H9 (cell line): ENCODE data around the gene NANOS3. TPM values are rescaled to one million over a fixed set of nuclear protein-coding genes. Genes with fewer than 3 reads are reported as not detected.

ENCODE experiments used
- DNase-seq: peaks from one replicate; pipeline ENCODE4 v3.0.0-alpha.2; 2017
- H2AFZ ChIP-seq: one replicate; pipeline ENCODE4 v1.6.1; 2013; ENCODE audit warnings: mild to moderate bottlenecking, low read length, control low read depth, moderate library complexity
- H2AK5ac ChIP-seq: 2 replicates; pipeline ENCODE4 v1.6.1; 2013; ENCODE audit warnings: low read length, control low read depth, mixed read lengths; ENCODE audit not compliant: insufficient read length
- H2BK120ac ChIP-seq: one replicate; pipeline ENCODE4 v1.6.1; 2013; ENCODE audit warnings: low read depth, mild to moderate bottlenecking, low read length, control low read depth, inconsistent platforms; ENCODE audit not compliant: poor library complexity, severe bottlenecking
- H2BK12ac ChIP-seq: 2 replicates; pipeline ENCODE4 v1.6.1; 2013; ENCODE audit warnings: low read length, control low read depth, mixed read lengths, low read depth; ENCODE audit not compliant: insufficient read length
- H2BK15ac ChIP-seq: 2 replicates; pipeline ENCODE4 v1.6.1; 2013; ENCODE audit warnings: low read depth, low read length, control low read depth
- H2BK20ac ChIP-seq: one replicate; pipeline ENCODE4 v1.6.1; 2013; ENCODE audit warnings: low read depth, mild to moderate bottlenecking, low read length, control low read depth, inconsistent platforms; ENCODE audit not compliant: poor library complexity, severe bottlenecking
- H2BK5ac ChIP-seq: 2 replicates; pipeline ENCODE4 v1.6.1; 2013; ENCODE audit warnings: low read length, control low read depth, mixed read lengths; ENCODE audit not compliant: insufficient read length
- H3K14ac ChIP-seq: 2 replicates; pipeline ENCODE4 v1.6.1; 2013; ENCODE audit warnings: low read length, control low read depth; ENCODE audit not compliant: insufficient read depth
- H3K18ac ChIP-seq: 2 replicates; pipeline ENCODE4 v1.6.1; 2013; ENCODE audit warnings: low read depth, mild to moderate bottlenecking, mixed read lengths, low read length, control low read depth; ENCODE audit not compliant: insufficient read length
- H3K23ac ChIP-seq: 2 replicates; pipeline ENCODE4 v1.6.1; 2013; ENCODE audit warnings: low read length, control low read depth, mixed read lengths, low read depth; ENCODE audit not compliant: insufficient read length
- H3K23me2 ChIP-seq: 2 replicates; pipeline ENCODE4 v1.6.1; 2013; ENCODE audit warnings: low read depth, mild to moderate bottlenecking, mixed read lengths, low read length, control low read depth; ENCODE audit not compliant: insufficient read length, poor library complexity, severe bottlenecking
- H3K27ac ChIP-seq: 2 replicates; pipeline ENCODE4 v1.5.1; 2013; ENCODE audit warnings: low read length, control low read depth, mixed read lengths, low read depth; ENCODE audit not compliant: insufficient read length
- H3K27me3 ChIP-seq: 2 replicates; pipeline ENCODE4 v1.6.1; 2013; ENCODE audit warnings: low read length, control low read depth, inconsistent platforms; ENCODE audit not compliant: insufficient read depth
- H3K4ac ChIP-seq: 2 replicates; pipeline ENCODE4 v1.6.1; 2013; ENCODE audit warnings: low read depth, mild to moderate bottlenecking, control low read depth, inconsistent platforms, low read length, moderate library complexity
- H3K4me1 ChIP-seq: 2 replicates; pipeline ENCODE4 v1.6.1; 2013; ENCODE audit warnings: low read length, control low read depth, inconsistent platforms; ENCODE audit not compliant: insufficient read depth
- H3K4me2 ChIP-seq: 2 replicates; pipeline ENCODE4 v1.6.1; 2013; ENCODE audit warnings: low read length, control low read depth, mixed read lengths; ENCODE audit not compliant: insufficient read length, insufficient read depth
- H3K56ac ChIP-seq: 2 replicates; pipeline ENCODE4 v1.6.1; 2013; ENCODE audit warnings: low read depth, mild to moderate bottlenecking, mixed read lengths, low read length, control low read depth; ENCODE audit not compliant: insufficient read length
- H3K79me1 ChIP-seq: 2 replicates; pipeline ENCODE4 v1.6.1; 2013; ENCODE audit warnings: low read depth, mild to moderate bottlenecking, moderate library complexity, low read length, control low read depth, inconsistent platforms; ENCODE audit not compliant: insufficient read depth, poor library complexity, severe bottlenecking
- H3K79me2 ChIP-seq: 2 replicates; pipeline ENCODE4 v1.6.1; 2013; ENCODE audit warnings: low read length, control low read depth, inconsistent platforms; ENCODE audit not compliant: insufficient read depth
- H3K9ac ChIP-seq: 2 replicates; pipeline ENCODE4 v1.6.1; 2013; ENCODE audit warnings: low read length, control low read depth, mixed read lengths; ENCODE audit not compliant: insufficient read length; ENCODE audit errors: extremely low read depth
- H3K9me3 ChIP-seq: one replicate; pipeline ENCODE4 v1.6.1; 2013; ENCODE audit warnings: low read depth, low read length, inconsistent platforms; ENCODE audit not compliant: control insufficient read depth
- H3T11ph ChIP-seq: one replicate; pipeline ENCODE4 v1.6.1; 2013; ENCODE audit warnings: mild to moderate bottlenecking, low read length, control low read depth, inconsistent platforms
- H4K20me1 ChIP-seq: one replicate; pipeline ENCODE4 v1.6.1; 2013; ENCODE audit not compliant: control insufficient read depth, insufficient read length, insufficient read depth
- H4K5ac ChIP-seq: 2 replicates; pipeline ENCODE4 v1.6.1; 2013; ENCODE audit warnings: low read depth, mild to moderate bottlenecking, mixed read lengths, low read length, control low read depth; ENCODE audit not compliant: insufficient read length
- H4K8ac ChIP-seq: replicated peaks from 2 replicates; pipeline ENCODE4 v1.6.1; 2013; ENCODE audit warnings: low read length, control low read depth, mixed read lengths, low read depth; ENCODE audit not compliant: insufficient read length
- H4K91ac ChIP-seq: 2 replicates; pipeline ENCODE4 v1.6.1; 2013; ENCODE audit warnings: low read depth, mild to moderate bottlenecking, moderate library complexity, mixed read lengths, low read length, control low read depth; ENCODE audit not compliant: insufficient read length
- H3K27ac Mint-ChIP-seq, 3 experiments: 2 replicates in 2 of 3; 3 replicates in 1 of 3; pipeline ENCODE4 v1.8.0; 2020 to 2021; ENCODE audit warnings: mixed read lengths in 3 of 3, mild to moderate bottlenecking in 1 of 3, moderate library complexity in 1 of 3
- H3K27me3 Mint-ChIP-seq: 2 replicates; pipeline ENCODE4 v1.8.0; 2021; ENCODE audit warnings: low read depth, mild to moderate bottlenecking, moderate library complexity, mixed read lengths
- H3K36me3 Mint-ChIP-seq, 3 experiments: 2 replicates in 2 of 3; 3 replicates in 1 of 3; pipeline ENCODE4 v1.8.0; 2020 to 2021; ENCODE audit warnings: low read depth in 3 of 3, mixed read lengths in 3 of 3; ENCODE audit not compliant: insufficient read depth in 1 of 3
- H3K4me1 Mint-ChIP-seq, 2 experiments: 2 replicates each; pipeline ENCODE4 v1.8.0; 2020; ENCODE audit warnings: mixed read lengths in 2 of 2
- H3K4me3 Mint-ChIP-seq, 2 experiments: 2 replicates in 1 of 2; 3 replicates in 1 of 2; pipeline ENCODE4 v1.8.0; 2020 to 2021; ENCODE audit warnings: mild to moderate bottlenecking in 2 of 2, mixed read lengths in 2 of 2, moderate library complexity in 1 of 2
- H3K9me3 Mint-ChIP-seq, 2 experiments: 2 replicates in 1 of 2; 3 replicates in 1 of 2; pipeline ENCODE4 v1.8.0; 2020; ENCODE audit warnings: mild to moderate bottlenecking in 2 of 2, mixed read lengths in 2 of 2, moderate library complexity in 1 of 2
- CTCF ChIP-seq: fragments of 200-600 bp; sonication (generic); conservative IDR thresholded peaks from 3 replicates; pipeline ENCODE4 v1.8.0; 2021; ENCODE audit warnings: antibody characterized with exemption, mild to moderate bottlenecking
- WGBS: extraction: QIAGEN DNeasy Blood & Tissue Kit; methylation state at CpG from one replicate; pipeline ENCODE4 v1.1.7; 2013; ENCODE audit warnings: missing lambda C conversion rate, low lambda C conversion rate, mixed read lengths; ENCODE audit not compliant: insufficient read length; ENCODE audit errors: extremely low coverage; 5-methylcytosine and 5-hydroxymethylcytosine counted together
- total RNA-seq: library from RNA; stranded (reverse); gene quantifications from 2 replicates; pipeline ENCODE4 v1.2.1, GENCODE V29; 2021

NANOS3 gene
- total RNA-seq, 1 experiment from 2014 or later: not detected

- Histone ChIP-seq H3K27me3 (no peaks in the 10 kb centered on the region), H3K14ac (no peak overlapping the region; the same call in 1 of the 2 replicates), H4K5ac (no peak overlapping the region), H3K18ac (no peak overlapping the region), H4K8ac (no peak overlapping the region), H3T11ph (no peak overlapping the region), H4K91ac (no peak overlapping the region), H2BK12ac (no peak overlapping the region), H3K27ac (no peak overlapping the region), H3K79me2 (no peaks in the 10 kb centered on the region), H3K9me3 (no peaks in the 10 kb centered on the region), H3K4ac (no peak overlapping the region), H2AFZ (no peak overlapping the region), H3K4me1 (peaks cover 3% of the 10 kb centered on the region; the same call in 1 of the 2 replicates), H3K79me1 (no peaks in the 10 kb centered on the region), H3K23ac (no peak overlapping the region), H2BK20ac (no peak overlapping the region), H3K4me2 (no peak overlapping the region), H4K20me1 (no peaks in the 10 kb centered on the region), H3K56ac (no peak overlapping the region), H2BK120ac (no peak overlapping the region), H2BK15ac (no peak overlapping the region), H2BK5ac (no peak overlapping the region), H3K9ac (no peak overlapping the region), H3K23me2 (peaks cover 3% of the 10 kb centered on the region), H2AK5ac (no peak overlapping the region)
- no peak for TF ChIP-seq CTCF
- H3K27ac Mint-ChIP-seq: no peak overlapping the region
- no peak for DNase-seq
- H3K4me1 Mint-ChIP-seq: peaks cover 20 to 27% of the 10 kb centered on the region in 2 experiments
- H3K9me3 Mint-ChIP-seq: no peaks in the 10 kb centered on the region; a peak in 1 of 5 replicates
- H3K27me3 Mint-ChIP-seq: peaks cover 15% of the 10 kb centered on the region
- no CpG with 5 or more reads among the region's 12 CpGs for WGBS
- H3K4me3 Mint-ChIP-seq: no peak overlapping the region
- no peaks in the 10 kb centered on the region for H3K36me3 Mint-ChIP-seq
Measured at GRCh38 chr19:13882836-13883235, 5.9 kb downstream of the NANOS3 start.
